IMR-90 (cell line): ENCODE measurements around the gene GAL. TPM values are rescaled to one million over a fixed set of nuclear protein-coding genes. Genes with fewer than 3 reads are reported as not detected.

Experiments
- ATAC-seq: fragments of 200-7000 bp; cut with Tn5 transposase; 2 replicates; pipeline ENCODE4 v1.9.1; 2020; ENCODE audit warnings: low read depth, mild to moderate bottlenecking, moderate library complexity
- BruUV-seq: library from RNA; stranded (reverse); fragments of 400-500 nt; replicated peaks from 2 replicates; lab custom pipeline; 2021; lab: Mats Ljungman, UMichigan
- CTCF ChIA-PET: fragments of 300-600 bp; formaldehyde crosslinking; extraction: SDS; loops from one replicate; lab custom pipeline; 2021; ENCODE audit warnings: antibody characterized with exemption; lab: Yijun Ruan, JAX
- POLR2A ChIA-PET: fragments of 300-600 bp; sonication (Branson Sonifier 250); formaldehyde crosslinking; loops from one replicate; lab custom pipeline; 2022; ENCODE audit warnings: antibody characterized with exemption; ENCODE audit not compliant: unreplicated experiment; lab: Charles Lee
- DNase-seq: peaks from one replicate; pipeline ENCODE4 v3.0.0; 2013
- H2AFZ ChIP-seq: replicated peaks from 2 replicates; pipeline ENCODE3; 2013; ENCODE audit warnings: low read length, mild to moderate bottlenecking; ENCODE audit not compliant: poor library complexity
- H2AK5ac ChIP-seq: 2 replicates; pipeline ENCODE4 v1.6.1; 2013; ENCODE audit warnings: low read depth, low read length, inconsistent platforms
- H2AK9ac ChIP-seq: replicated peaks from 2 replicates; pipeline ENCODE3; 2013; ENCODE audit warnings: mild to moderate bottlenecking, low read depth, low read length, moderate library complexity; ENCODE audit not compliant: poor library complexity
- H2BK120ac ChIP-seq: 2 replicates; pipeline ENCODE4 v1.6.1; 2013; ENCODE audit warnings: low read depth, low read length, inconsistent platforms
- H2BK15ac ChIP-seq: 3 replicates; pipeline ENCODE4 v1.6.1; 2013; ENCODE audit warnings: low read depth, low read length, inconsistent platforms
- H2BK20ac ChIP-seq: 2 replicates; pipeline ENCODE4 v1.6.1; 2013; ENCODE audit warnings: low read depth, mild to moderate bottlenecking, inconsistent platforms, low read length, moderate library complexity
- H2BK5ac ChIP-seq: 2 replicates; pipeline ENCODE4 v1.6.1; 2013; ENCODE audit warnings: mild to moderate bottlenecking, low read depth, low read length, inconsistent platforms; ENCODE audit not compliant: poor library complexity, severe bottlenecking
- H3K14ac ChIP-seq: replicated peaks from 2 replicates; pipeline ENCODE4 v1.6.1; 2013; ENCODE audit warnings: low read depth, low read length, inconsistent platforms
- H3K18ac ChIP-seq: 2 replicates; pipeline ENCODE4 v1.6.1; 2013; ENCODE audit warnings: low read depth, low read length, control low read depth
- H3K23ac ChIP-seq: 2 replicates; pipeline ENCODE4 v1.6.1; 2013; ENCODE audit warnings: low read depth, low read length, inconsistent platforms
- H3K27ac ChIP-seq: 2 replicates; pipeline ENCODE4 v1.5.1; 2013; ENCODE audit warnings: mild to moderate bottlenecking, control low read depth, low read length; ENCODE audit not compliant: insufficient read depth
- H3K27me3 ChIP-seq: 2 replicates; pipeline ENCODE4 v1.6.1; 2013; ENCODE audit warnings: low read length; ENCODE audit not compliant: control insufficient read depth, insufficient read depth
- H3K36me3 ChIP-seq: 2 replicates; pipeline ENCODE4 v1.6.1; 2013; ENCODE audit warnings: low read length, mixed read lengths; ENCODE audit not compliant: control insufficient read depth, insufficient read depth
- H3K4ac ChIP-seq: 2 replicates; pipeline ENCODE4 v1.6.1; 2013; ENCODE audit warnings: low read depth, low read length, inconsistent platforms
- H3K4me1 ChIP-seq: 2 replicates; pipeline ENCODE4 v1.6.1; 2013; ENCODE audit warnings: low read length, mixed read lengths; ENCODE audit not compliant: control insufficient read depth, insufficient read depth
- H3K4me2 ChIP-seq: 2 replicates; pipeline ENCODE4 v1.6.1; 2013; ENCODE audit warnings: low read depth, mild to moderate bottlenecking, control low read depth, low read length, moderate library complexity
- H3K4me3 ChIP-seq: 2 replicates; pipeline ENCODE4 v1.5.1; 2013; ENCODE audit warnings: low read depth, mild to moderate bottlenecking, control low read depth, low read length, moderate library complexity; ENCODE audit not compliant: insufficient read depth
- H3K56ac ChIP-seq: 2 replicates; pipeline ENCODE4 v1.6.1; 2013; ENCODE audit warnings: low read length, inconsistent platforms; ENCODE audit not compliant: insufficient read depth; ENCODE audit errors: extremely low read depth
- H3K79me1 ChIP-seq, 2 experiments: 2 replicates each; pipeline ENCODE4 v1.6.1; 2013; ENCODE audit warnings: low read length in 2 of 2, inconsistent platforms in 1 of 2, low read depth in 1 of 2
- H3K9ac ChIP-seq: 2 replicates; pipeline ENCODE4 v1.6.1; 2013; ENCODE audit warnings: low read depth, low read length, control low read depth
- H3K9me1 ChIP-seq: 2 replicates; pipeline ENCODE4 v1.6.1; 2013; ENCODE audit warnings: low read length, inconsistent platforms; ENCODE audit not compliant: insufficient read depth
- H3K9me3 ChIP-seq: 2 replicates; pipeline ENCODE4 v1.6.1; 2013; ENCODE audit warnings: low read length; ENCODE audit not compliant: control insufficient read depth, insufficient read depth
- H4K20me1 ChIP-seq: 2 replicates; pipeline ENCODE4 v1.6.1; 2013; ENCODE audit warnings: low read length, inconsistent platforms; ENCODE audit not compliant: insufficient read depth
- H4K5ac ChIP-seq: 2 replicates; pipeline ENCODE4 v1.6.1; 2013; ENCODE audit warnings: mild to moderate bottlenecking, low read depth, low read length, control low read depth
- H4K8ac ChIP-seq, 2 experiments: 2 replicates each; pipeline ENCODE4 v1.6.1; 2013; ENCODE audit warnings: low read depth in 2 of 2, low read length in 2 of 2, control low read depth in 1 of 2, inconsistent platforms in 1 of 2
- H4K91ac ChIP-seq: 2 replicates; pipeline ENCODE4 v1.6.1; 2013; ENCODE audit warnings: low read depth, low read length, inconsistent platforms; ENCODE audit not compliant: insufficient read depth
- CHD1 ChIP-seq: IDR thresholded peaks from 2 replicates; pipeline ENCODE4 v1.6.1; 2012; ENCODE audit warnings: low read depth, low read length, improper control_type of control experiment
- MAFK ChIP-seq: IDR thresholded peaks from 2 replicates; pipeline ENCODE4 v1.6.1; 2012; ENCODE audit warnings: low read depth, low read length, improper control_type of control experiment
- MAZ ChIP-seq: IDR thresholded peaks from 2 replicates; pipeline ENCODE4 v1.6.1; 2012; ENCODE audit warnings: low read depth, mild to moderate bottlenecking, low read length, improper control_type of control experiment, moderate library complexity, borderline replicate concordance
- NFE2L2 ChIP-seq: fragments of 150-350 bp; IDR thresholded peaks from 2 replicates; pipeline ENCODE4 v1.6.1; 2016; ENCODE audit warnings: low read depth, mild to moderate bottlenecking, low read length
- POLR2A ChIP-seq: IDR thresholded peaks from 2 replicates; pipeline ENCODE4 v1.6.1; 2012; ENCODE audit warnings: mild to moderate bottlenecking, low read depth, low read length
- RAD21 ChIP-seq: IDR thresholded peaks from 2 replicates; pipeline ENCODE4 v1.6.1; 2012; ENCODE audit warnings: low read length, improper control_type of control experiment
- WGBS, 2 experiments: methylation state at CpG; one replicate each; pipeline versions ENCODE4 v1.1.5 to v1.1.7; 2013; ENCODE audit warnings: missing lambda C conversion rate in 2 of 2; ENCODE audit not compliant: insufficient read length in 1 of 2; ENCODE audit errors: extremely low coverage in 2 of 2; 5-methylcytosine and 5-hydroxymethylcytosine counted together
- dilution Hi-C: fragments of 300-500 bp; cut with HindIII; formaldehyde crosslinking; loops from one replicate; pipeline ENCODE4 v1.14.3; 2018; ENCODE audit warnings: low sequenced_read_pairs; ENCODE audit not compliant: unreplicated experiment
- in situ Hi-C: fragments of 300-500 bp; cut with MboI; formaldehyde crosslinking; loops from 3 replicates; pipeline ENCODE4 v1.14.3; 2019; ENCODE audit warnings: low sequenced_read_pairs, inconsistent platforms, mixed read lengths
- intact Hi-C: fragments of 100-400 bp; cut with micrococcal nuclease; formaldehyde crosslinking; loops from 2 replicates; pipeline ENCODE4 v1.10.0; 2022
- polyA plus RNA-seq, 3 experiments: library from polyadenylated mRNA; depleted of rRNA; stranded (reverse); fragments of >200 nt; gene quantifications; 2 replicates each; pipeline ENCODE4 v1.2.3, GENCODE V29; 2012; ENCODE audit warnings: low replicate concordance in 1 of 3
- total RNA-seq: library from RNA; depleted of rRNA; stranded (reverse); fragments of >200 nt; gene quantifications from 2 replicates; pipeline ENCODE4 v1.2.3, GENCODE V29; 2012
- TF ChIP-seq, protein P1 (sequence below): fragments of 150-350 bp; IDR thresholded peaks from 2 replicates; pipeline ENCODE4 v1.6.1; 2017; ENCODE audit warnings: mild to moderate bottlenecking, antibody characterized with exemption, low read length, low read depth
- TF ChIP-seq, protein P2 (sequence below): conservative IDR thresholded peaks from 2 replicates; pipeline ENCODE4 v1.5.1; 2012; ENCODE audit warnings: mild to moderate bottlenecking, low read depth, low read length, improper control_type of control experiment
- TF ChIP-seq, protein P3 (sequence below): fragments of 150-350 bp; IDR thresholded peaks from 2 replicates; pipeline ENCODE4 v1.6.1; 2016; ENCODE audit warnings: low read depth, mild to moderate bottlenecking, low read length, moderate library complexity, borderline replicate concordance

Gene GAL
- total and polyA plus RNA-seq, 2 of the 4 experiments (the other 2 are of a cell fraction): 2.0 TPM; not detected in 1

DNA sequence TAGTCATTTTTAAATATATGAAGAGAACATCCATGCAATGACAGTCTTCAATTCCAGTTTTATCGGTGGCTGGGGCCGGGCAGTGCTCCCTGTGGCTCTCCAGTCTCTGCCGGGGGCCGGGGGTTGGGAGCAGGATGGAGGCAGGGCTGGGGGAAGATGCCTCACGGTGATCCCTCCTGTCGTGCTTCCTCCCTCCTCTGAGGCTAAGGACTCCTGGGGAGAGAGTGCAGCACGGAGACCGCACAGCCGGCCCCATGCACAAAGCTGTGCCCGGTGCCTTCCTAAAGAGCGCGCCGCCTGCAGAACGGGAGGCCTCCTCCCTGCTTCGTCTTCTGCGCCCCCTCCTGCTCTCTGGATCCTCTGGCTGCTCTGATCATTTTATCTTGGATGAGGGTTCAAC, 20.5 kb downstream of the GAL start:
- POLR2A ChIA-PET: no interaction called here
- H3K18ac ChIP-seq: no peak overlapping the region
- no peaks in the 10 kb centered on the region; the same call in 1 of the 2 replicates for H3K9me3 ChIP-seq
- no peak overlapping the region for H2AK9ac ChIP-seq
- H4K91ac ChIP-seq: no peak overlapping the region
- H4K20me1 ChIP-seq: no peaks in the 10 kb centered on the region
- no peak overlapping the region for H2BK15ac ChIP-seq
- H2BK20ac ChIP-seq: no peak overlapping the region
- no CpG with 5 or more reads among the region's 16 CpGs for WGBS, 2 experiments
- H2BK120ac ChIP-seq: no peak overlapping the region
- CTCF ChIA-PET: interaction anchor here (0.6 kb wide), 1 partner anchor 43 kb away, joined by 5 read pairs; no protein-coding TSS in a partner anchor
- no TSS peak for BruUV-seq
- H2BK5ac ChIP-seq: no peak overlapping the region
- no peak overlapping the region for H2AK5ac ChIP-seq
- H3K79me1 ChIP-seq: no peaks in the 10 kb centered on the region
- dilution Hi-C loops (no loop called here), intact Hi-C loops (no loop called here), in situ Hi-C loops (no loop called here)
- TF ChIP-seq NFE2L2 (no peak), POLR2A (no peak), CHD1 (no peak), MAZ (no peak), RAD21 (no peak), MAFK (no peak)
- TF ChIP-seq, protein P1, sequence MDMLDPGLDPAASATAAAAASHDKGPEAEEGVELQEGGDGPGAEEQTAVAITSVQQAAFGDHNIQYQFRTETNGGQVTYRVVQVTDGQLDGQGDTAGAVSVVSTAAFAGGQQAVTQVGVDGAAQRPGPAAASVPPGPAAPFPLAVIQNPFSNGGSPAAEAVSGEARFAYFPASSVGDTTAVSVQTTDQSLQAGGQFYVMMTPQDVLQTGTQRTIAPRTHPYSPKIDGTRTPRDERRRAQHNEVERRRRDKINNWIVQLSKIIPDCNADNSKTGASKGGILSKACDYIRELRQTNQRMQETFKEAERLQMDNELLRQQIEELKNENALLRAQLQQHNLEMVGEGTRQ: no peak
- TF ChIP-seq, protein P2, sequence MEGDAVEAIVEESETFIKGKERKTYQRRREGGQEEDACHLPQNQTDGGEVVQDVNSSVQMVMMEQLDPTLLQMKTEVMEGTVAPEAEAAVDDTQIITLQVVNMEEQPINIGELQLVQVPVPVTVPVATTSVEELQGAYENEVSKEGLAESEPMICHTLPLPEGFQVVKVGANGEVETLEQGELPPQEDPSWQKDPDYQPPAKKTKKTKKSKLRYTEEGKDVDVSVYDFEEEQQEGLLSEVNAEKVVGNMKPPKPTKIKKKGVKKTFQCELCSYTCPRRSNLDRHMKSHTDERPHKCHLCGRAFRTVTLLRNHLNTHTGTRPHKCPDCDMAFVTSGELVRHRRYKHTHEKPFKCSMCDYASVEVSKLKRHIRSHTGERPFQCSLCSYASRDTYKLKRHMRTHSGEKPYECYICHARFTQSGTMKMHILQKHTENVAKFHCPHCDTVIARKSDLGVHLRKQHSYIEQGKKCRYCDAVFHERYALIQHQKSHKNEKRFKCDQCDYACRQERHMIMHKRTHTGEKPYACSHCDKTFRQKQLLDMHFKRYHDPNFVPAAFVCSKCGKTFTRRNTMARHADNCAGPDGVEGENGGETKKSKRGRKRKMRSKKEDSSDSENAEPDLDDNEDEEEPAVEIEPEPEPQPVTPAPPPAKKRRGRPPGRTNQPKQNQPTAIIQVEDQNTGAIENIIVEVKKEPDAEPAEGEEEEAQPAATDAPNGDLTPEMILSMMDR: no peak
- TF ChIP-seq, protein P3, sequence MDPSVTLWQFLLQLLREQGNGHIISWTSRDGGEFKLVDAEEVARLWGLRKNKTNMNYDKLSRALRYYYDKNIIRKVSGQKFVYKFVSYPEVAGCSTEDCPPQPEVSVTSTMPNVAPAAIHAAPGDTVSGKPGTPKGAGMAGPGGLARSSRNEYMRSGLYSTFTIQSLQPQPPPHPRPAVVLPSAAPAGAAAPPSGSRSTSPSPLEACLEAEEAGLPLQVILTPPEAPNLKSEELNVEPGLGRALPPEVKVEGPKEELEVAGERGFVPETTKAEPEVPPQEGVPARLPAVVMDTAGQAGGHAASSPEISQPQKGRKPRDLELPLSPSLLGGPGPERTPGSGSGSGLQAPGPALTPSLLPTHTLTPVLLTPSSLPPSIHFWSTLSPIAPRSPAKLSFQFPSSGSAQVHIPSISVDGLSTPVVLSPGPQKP: no peak
- peaks cover 43% of the 10 kb centered on the region for H3K27me3 ChIP-seq
- no peak overlapping the region for H3K27ac ChIP-seq
- H3K4me3 ChIP-seq: no peak overlapping the region
- H3K23ac ChIP-seq: no peak overlapping the region
- H4K5ac ChIP-seq: no peak overlapping the region
- ATAC-seq (no peak), DNase-seq (no peak)
- H3K36me3 ChIP-seq: no peaks in the 10 kb centered on the region
- H3K4me2 ChIP-seq: peak overlapping the region; percentile 38; the same call in 1 of the 2 replicates
- H4K8ac ChIP-seq: no peak overlapping the region
- no peak overlapping the region for H3K9ac ChIP-seq
- H3K4ac ChIP-seq: no peak overlapping the region
- H2AFZ ChIP-seq: peak overlapping the region; percentile 18
- H3K4me1 ChIP-seq: no peaks in the 10 kb centered on the region
- no peaks in the 10 kb centered on the region for H3K9me1 ChIP-seq
- no peak overlapping the region for H3K14ac ChIP-seq
- no peak overlapping the region for H3K56ac ChIP-seq
